ENCODE results near the gene ITGAX.

ITGAX gene

DNA sequence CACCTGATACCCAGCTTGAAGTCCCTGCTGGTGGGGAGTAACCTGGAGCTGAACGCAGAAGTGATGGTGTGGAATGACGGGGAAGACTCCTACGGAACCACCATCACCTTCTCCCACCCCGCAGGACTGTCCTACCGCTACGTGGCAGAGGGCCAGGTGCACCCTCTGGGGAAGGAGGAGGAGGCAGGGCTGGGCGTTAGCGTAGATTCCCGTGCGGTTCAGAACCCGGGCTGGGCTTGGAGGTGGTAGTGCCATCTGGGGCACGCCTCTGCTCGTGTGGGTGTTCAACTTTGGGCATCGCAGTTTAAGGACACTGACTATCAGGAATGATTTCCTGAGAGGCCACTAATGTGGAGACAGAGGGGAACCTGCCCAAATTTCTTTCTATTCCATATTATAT is 18.3 kb downstream of the ITGAX start:
- DNase-seq (ENCODE audit: low spot score), result no peak

DNA sequence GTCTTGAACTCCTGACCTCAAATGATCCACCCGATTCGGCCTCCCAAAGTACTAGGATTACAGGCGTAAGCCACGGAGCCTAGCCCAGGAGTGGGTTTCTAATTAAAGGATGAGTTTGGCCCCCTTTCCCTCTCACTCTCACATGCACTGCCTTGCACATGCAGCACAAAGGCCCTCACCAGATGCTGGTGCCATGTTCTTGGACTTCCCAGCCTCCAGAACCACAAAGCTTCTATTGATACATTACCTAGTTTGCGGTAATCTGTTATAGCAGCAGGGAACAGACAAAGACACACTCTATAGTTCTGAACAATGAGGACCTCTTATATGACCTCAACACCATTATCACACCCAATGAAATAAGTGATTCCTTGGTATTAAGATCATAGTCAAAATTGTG is 20.3 kb downstream of the ITGAX start:
- DNase-seq (ENCODE audit: low spot score), result no peak

DNA sequence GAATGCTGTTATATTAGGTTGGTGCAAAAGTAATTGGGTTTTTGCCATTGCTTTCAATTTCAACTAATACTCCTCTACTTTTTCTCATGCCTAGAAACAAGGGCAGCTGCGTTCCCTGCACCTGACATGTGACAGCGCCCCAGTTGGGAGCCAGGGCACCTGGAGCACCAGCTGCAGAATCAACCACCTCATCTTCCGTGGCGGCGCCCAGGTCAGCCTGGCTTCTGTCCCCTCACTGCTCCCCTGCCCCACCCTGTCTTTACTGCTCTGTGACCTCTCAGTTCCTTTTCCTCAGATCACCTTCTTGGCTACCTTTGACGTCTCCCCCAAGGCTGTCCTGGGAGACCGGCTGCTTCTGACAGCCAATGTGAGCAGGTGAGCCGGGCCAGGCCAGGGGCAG is 21.7 kb downstream of the ITGAX start:
- no peak for DNase-seq (ENCODE audit: low spot score)

DNA sequence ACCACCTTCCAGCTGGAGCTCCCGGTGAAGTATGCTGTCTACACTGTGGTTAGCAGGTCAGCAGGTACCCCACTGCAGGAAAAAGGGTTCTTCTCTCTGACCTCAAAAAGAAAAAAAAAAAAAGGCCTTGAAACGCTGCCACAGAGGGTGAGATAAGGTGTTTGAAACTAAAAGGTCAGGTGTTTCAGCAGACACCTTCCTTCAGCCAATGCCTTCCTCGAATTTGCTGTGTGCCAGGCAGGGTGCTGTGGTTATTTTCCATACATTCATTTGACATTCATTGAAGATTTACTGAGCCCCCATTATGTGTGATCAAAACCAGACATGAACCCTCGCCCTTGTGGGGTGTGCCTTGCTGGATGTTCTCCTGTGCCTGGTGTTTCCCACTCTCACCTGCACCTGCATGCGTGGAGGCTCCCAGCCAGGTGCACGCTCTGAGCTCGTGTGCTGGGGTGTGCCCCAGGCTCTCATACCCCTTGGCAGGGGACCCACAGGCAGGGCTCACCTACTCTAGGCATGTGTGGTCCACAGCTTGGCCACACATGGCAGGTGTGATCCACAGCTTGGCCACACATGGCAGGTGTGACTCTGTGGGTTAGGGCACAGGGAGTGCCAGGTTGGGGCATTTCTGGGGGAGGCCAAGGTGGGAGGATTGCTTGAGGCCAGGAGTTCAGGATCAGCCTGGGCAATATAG is 22.4 kb downstream of the ITGAX start:
- no peak for DNase-seq (ENCODE audit: low spot score)

DNA sequence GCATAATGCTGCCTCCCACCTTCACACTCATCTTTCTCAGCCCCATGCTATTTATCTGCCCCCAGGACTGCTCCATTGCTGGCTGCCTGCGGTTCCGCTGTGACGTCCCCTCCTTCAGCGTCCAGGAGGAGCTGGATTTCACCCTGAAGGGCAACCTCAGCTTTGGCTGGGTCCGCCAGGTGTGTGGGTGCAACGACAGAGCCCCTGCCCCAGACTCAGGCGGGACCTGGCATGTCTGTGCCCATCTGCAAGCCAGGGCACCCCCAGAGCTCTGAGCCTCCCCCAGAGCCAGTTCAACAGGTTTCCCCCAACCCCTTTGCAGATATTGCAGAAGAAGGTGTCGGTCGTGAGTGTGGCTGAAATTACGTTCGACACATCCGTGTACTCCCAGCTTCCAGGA is 25.2 kb downstream of the ITGAX start:
- DNase-seq (ENCODE audit: low spot score), result no peak

DNA sequence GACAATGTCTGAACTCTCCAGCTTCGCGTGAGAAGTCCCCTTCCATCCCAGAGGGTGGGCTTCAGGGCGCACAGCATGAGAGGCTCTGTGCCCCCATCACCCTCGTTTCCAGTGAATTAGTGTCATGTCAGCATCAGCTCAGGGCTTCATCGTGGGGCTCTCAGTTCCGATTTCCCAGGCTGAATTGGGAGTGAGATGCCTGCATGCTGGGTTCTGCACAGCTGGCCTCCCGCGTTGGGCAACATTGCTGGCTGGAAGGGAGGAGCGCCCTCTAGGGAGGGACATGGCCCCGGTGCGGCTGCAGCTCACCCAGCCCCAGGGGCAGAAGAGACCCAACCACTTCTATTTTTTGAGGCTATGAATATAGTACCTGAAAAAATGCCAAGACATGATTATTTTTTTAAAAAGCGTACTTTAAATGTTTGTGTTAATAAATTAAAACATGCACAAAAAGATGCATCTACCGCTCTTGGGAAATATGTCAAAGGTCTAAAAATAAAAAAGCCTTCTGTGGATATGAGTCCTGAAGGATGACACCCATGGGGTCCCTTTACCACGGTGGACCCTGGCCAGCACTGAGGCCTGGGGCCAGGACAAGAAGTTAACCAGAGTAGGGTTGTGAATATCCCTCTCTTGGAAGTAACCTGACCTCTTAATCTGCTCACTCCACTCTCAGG is 27.6 kb downstream of the ITGAX start:
- no peak for DNase-seq (ENCODE audit: low spot score)

DNA sequence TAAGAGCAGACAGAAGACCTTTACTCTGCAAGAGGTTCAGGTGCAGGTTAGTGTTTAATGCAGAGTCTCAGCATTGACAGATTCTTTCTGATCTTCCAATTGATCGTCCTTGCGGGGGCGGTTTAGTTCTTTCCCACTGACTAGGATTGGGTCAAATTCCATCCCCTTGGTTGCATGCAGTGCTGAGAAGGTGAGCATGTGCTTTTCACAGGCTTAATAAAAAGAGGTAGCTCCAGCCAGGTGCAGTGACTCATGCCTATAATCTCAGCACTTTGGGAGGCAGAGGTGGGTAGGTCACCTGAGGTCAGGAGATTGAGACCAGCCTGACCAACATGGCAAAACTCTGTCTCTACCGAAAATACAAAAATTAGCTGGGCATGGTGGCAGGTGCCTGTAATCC is 30.7 kb downstream of the ITGAX start:
- DNase-seq (ENCODE audit: low spot score), result no peak

DNA sequence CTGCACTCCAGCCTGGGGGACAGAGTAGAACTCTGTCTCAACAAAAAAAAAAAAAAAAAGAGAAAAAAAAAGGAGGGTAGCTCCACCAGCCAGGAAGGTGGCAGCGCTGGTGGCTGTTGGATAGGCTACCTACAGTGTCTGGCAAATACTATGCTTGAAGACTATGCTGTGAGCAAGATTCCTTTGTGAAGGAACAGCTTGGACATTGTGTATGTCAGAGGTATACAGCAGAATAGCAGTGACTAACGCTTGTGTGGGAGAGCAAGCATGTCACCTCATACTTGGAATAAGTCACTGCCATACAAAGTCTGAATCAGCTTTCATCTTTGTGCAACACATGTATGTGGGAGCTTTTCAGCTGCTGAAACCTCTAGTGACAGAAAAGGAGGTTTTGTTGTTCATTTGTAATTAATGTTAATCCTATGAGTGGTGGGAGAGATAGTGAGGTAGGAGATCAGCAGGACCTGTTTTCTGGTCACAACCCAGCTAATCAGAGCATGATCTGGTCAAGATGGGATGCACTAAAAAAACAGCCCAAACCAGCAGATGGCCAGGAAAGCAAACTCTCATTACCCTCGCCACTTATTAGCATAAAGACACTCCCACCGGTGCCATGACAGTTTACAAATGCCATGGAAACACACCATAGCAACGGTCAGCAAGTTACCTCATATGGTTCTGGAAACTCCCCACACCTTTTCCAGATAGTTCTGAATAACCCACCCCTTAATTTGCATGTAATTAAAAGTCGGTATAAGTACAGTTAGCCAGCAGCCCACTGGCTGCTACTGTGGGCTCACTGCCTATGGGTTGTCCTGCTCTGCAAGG is 31.4 kb downstream of the ITGAX start:
- no peak for DNase-seq (ENCODE audit: low spot score)

DNA sequence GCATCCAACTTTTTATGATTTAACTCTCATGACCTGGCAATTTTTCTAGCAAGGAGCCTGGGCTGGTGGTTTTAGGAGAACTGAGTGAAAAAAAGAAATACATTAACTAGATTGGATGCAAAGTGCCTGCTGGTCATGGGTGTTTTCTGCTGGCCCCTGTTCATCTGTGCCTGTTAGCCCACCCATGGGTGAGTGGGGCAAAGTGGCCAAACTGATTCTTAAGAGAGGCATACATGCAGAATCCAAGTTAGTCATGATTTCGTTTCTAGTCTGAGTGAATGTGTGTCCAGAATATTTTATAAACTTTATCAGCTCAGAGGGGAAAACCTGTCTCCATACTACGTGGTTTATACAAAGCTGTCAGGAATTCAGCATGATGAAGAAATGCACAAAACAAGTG is 33.6 kb downstream of the ITGAX start:
- DNase-seq (ENCODE audit: low spot score), result no peak

DNA sequence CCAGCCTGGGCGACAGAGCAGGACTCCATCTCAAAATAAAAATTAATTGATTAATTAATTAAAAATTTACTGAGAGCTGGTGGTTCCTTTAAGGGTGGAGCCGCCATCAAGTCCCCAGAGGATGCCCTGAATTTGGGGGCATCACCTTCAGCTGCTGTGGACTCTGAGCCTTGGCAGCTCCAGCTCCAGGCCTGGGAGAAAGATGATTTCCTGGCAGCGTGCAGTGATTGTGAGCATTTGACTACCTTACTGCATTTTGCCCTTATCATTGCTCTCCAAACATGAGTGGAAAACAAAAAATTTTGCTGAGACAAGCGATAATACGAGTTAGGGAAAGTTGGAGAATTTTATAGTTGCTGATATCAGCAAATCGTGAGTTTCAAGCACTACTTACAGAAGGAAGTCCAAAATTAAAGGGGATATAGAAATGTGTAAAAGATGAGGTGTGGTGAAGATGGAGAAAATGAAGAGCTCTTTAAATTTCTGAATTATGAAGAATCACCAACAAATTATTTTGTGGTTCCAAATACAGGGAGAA is 35.6 kb downstream of the ITGAX start:
- DNase-seq (ENCODE audit: low spot score), result no peak

DNA sequence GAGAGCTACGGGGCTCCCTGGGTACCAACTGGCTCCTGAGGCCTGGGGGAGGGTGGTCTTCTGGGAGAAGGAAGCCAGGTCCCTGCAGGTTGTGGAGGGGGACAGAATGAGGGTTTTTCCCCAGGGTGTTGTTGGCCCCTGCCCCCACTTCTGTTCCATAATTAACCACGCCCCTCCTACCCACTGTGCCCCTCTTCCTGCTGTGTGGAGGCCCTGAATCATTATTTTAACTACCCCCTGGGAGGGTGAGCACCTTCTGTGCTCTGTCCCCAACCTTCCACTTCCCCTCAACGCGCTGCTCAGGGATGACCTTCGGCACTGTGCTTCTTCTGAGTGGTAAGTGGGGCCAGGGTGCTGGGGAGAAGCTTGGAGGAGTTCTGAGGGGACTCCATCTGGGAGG is 38.1 kb downstream of the ITGAX start, which contains the start of gene ITGAD:
TSS of gene ITGAD (plus strand) at position 280 of the 400 bp plus-strand sequence. CDS start at position 306, 26 bp downstream.
- no peak for DNase-seq (ENCODE audit: low spot score)

DNA sequence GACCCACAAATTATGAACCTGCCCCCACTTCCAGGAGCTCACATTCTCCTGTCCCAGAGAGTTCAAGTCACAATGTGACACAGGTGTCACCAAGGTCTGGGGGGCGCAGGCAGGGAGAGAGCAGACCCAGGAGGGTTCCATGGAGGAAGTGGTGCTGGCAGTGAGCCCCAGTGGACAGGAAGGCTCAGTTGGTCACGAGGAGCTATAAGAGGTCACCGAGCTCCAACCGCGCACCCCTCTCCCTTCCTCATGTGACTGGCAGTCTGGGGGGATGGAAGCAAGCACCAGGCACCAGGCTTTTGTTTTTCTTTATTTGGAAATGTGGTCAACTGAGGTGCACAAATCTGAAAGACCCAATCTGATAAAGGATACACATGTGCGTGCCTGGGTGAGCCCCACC is 40.7 kb downstream of the ITGAX start:
- DNase-seq (ENCODE audit: low spot score), result no peak

DNA sequence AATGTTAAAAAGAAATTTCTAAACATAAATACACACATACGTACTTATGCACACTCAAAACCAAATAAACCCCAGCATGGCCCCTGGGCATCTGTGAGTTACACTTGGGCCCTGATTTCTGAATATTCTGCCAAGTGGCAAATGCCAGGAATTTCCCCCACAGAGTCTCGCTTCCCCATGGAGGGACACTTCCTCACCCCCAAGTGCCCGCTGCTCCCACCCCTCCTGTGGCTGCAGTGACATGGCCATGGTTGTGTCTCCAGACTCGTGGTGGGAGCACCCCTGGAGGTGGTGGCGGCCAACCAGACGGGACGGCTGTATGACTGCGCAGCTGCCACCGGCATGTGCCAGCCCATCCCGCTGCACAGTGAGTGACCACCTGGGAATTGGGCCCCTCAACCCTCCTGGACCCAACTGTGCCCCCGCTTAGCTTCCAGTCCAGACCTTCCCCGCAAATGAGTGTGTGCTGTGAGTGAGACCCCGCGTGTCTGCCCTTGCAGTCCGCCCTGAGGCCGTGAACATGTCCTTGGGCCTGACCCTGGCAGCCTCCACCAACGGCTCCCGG is 42.2 kb downstream of the ITGAX start:
- no peak for DNase-seq (ENCODE audit: low spot score)

DNA sequence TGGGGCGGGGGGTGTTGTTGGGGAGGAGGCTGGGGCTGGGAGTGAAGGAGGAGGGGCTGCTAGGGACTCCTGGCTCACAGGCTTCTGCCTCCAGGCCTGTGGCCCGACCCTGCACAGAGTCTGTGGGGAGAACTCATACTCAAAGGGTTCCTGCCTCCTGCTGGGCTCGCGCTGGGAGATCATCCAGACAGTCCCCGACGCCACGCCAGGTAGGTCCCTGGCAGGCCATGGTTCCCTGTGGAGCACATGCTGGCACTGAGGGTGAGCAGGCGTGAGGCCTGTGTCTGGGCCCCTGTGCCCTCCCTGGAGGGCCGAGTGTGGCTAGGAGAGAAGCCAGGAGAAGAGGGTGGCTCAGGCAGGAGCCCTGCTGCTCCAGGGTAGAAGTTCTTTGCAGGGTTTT is 42.7 kb downstream of the ITGAX start:
- DNase-seq (ENCODE audit: low spot score), result no peak

DNA sequence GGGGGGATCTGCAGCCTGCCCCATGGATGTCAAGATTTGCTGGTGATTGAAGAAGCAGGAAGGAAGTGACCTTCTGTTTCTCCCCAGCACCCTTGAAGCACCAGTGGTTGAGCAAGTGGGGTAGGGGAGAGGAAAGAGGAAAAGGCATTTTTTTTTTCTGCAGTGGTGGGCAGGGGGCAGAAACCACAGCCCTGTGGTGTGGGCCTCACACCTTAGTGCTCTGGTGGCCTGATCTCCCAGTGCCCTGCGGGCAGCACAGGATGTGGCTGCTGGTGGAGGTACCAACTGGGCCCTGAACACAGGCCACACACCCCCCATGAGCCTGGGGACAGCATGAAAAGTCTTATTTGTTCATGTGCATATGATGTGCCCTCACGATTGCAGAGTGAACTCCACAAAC is 45.2 kb downstream of the ITGAX start:
- no peak for DNase-seq (ENCODE audit: low spot score)

DNA sequence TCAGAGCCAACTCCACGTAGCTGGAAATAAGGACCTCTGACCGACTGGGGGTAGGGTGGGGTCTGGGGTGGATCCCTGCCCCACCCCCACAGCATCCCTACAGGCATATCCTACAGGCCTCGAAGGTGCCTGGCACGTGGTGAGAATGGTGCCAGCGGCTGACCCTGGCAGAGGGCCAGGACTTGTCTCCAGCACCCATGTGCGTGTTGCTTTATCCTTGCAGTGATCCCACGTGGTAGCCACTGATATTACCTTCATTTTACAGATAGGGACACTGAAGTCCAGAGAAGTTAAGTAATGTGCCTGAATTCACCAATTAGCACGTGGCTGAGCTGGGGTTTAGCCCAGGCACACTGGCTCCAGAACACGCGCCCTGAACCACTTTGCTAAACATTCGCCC is 46.5 kb downstream of the ITGAX start:
- DNase-seq (ENCODE audit: low spot score), result no peak

DNA sequence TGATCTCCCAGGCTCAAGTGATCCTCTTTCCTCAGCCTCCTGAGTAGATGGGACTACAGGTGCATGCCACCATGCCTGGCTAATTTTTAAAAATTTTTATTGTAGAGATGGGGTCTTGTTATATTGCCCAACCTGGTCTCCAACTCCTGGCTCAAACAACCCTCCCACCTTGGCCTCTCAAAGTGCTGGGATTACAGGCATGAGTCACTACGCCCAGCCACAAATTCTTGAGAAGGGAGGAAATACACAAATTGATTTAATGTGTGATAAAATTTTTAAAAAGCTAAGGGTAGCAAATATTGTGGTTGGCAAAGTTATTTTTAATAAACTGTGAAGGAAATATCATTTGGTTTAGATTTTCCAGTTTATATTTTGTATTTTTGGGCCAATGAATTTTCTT is 47.7 kb downstream of the ITGAX start:
- DNase-seq (ENCODE audit: low spot score), result no peak

DNA sequence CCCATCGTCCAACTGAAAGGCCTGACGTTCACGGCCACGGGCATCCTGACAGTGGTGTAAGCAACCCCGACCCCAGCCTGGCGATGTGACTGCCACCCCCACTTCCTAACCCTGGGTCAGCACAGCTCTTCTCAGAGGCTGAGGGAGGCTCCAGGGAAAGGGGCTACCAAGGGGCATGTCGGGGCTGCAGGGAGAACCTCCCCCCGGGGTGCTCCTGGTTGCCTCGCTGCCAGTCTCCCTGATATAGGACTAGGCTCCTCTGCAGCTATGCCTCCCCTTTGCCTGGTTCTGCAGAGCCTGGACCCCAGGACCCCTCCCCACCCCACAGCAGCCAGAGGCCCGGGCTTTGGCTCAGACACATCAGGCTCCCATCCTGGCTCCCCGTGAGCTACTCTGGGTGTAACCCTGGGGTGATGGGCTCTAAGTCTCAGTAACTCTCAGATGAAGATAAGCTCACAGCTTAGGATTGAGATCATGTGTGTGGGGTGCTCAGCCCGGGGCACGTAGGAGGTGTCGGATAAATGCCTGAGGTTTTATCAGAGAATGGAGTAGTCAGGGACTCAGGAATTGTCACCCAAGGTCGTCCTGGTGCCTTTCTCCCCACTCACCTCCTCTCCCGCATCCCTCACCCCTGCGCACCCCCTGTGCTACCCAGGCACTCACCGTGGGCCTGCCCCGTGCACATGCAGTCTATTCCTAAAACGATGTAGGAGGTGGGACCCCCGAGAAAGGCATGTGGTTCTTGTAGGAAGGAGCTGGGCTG is 48.8 kb downstream of the ITGAX start:
- DNase-seq (ENCODE audit: low spot score), result no peak

DNA sequence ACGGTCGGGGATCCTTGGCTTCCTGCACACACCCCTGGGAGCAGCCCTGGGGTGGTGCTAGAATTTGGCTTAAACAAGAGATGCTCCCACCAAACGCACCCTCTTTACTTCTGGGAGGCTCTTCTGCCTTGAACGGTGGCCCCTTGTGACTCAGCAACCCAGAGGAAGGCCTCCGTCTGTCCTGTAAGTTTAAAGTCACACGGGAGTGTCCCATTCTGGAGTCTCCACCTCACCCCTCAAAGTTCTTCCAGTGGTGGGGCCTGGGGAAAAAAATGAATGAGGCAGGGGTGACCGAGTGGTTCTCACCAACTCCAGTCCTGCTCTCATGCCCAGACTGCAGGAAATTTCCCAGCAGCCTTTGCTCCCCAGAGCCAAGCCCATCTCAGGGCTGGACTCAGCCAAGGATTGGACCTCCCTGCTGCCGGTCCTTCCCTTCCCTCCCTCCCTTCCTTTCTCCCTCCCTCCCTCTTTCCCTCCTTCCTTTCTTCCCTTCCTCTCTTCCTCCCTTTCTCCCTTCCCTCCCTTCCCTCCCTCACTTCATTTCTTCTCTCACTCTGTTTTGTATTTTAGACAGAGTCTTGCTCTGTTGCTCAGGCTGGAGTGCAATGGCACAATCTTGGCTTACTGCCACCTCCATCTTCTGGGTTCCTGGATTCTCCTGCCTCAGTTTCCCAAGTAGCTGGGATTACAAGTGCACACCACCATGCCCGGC is 49.5 kb downstream of the ITGAX start:
- no peak for DNase-seq (ENCODE audit: low spot score)

DNA sequence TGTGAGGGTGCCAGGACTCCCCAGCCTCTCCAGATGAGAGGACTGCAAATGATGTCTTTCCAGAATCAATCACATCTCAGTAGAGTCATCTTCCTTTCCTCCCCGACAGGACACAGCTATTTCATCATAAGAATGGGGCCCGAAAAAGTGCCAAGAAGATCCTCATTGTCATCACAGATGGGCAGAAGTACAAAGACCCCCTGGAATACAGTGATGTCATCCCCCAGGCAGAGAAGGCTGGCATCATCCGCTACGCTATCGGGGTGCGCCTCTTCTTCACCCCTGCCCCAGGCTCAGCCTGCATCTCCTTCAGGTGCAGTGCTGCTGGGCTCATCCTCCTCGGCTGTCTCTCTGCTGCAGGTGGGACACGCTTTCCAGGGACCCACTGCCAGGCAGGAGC is 52.4 kb downstream of the ITGAX start:
- no peak for DNase-seq (ENCODE audit: low spot score)

DNA sequence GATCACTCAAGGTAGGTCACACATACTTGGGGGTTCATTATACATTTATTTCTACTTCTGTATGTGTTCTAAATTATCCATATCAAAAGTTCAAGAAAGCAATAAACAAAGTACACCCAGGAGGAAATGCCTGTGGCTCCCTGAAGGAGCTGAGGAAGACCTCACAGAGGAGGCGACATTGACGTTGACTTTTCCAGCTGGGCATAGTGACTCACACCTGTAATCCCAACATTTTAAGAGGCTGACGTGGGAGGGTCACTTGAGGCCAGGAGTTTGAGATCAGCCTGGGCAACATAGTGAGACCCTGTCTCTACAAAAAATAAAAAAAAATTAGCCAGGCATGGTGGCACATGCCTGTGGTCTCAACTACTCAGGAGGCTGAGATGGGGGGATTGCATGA is 54.5 kb downstream of the ITGAX start:
- no peak for DNase-seq (ENCODE audit: low spot score)

Measured in hematopoietic multipotent progenitor cell treated with erythropoietin and hydrocortisone succinate and interleukin-3 and kit ligand, for 17 days (in vitro differentiated cells).